ENCODE measurements around the gene TRDN. TPM values are rescaled to one million over a fixed set of nuclear protein-coding genes. Genes with fewer than 3 reads are reported as not detected.

TRDN gene
- total RNA-seq, 1 experiment from 2014 or later: 39.8 TPM

GRCh38 chr6:123169774-123170095 lies 467.0 kb downstream of the TRDN start:
- Mint-ChIP-seq H3K4me3 (no peak overlapping the region), H3K27me3 (ENCODE audit: low read depth) (no peaks in the 10 kb centered on the region; the same call in 1 of the 2 replicates), H3K36me3 (no peaks in the 10 kb centered on the region), H3K9me3 (peaks cover 6% of the 10 kb centered on the region; the same call in 1 of the 2 replicates), H3K4me1 (peaks cover 7% of the 10 kb centered on the region), H3K27ac (no peak overlapping the region)
- CTCF ChIA-PET: no interaction called here
- no peak for DNase-seq (ENCODE audit: low spot score)
- no peak for ATAC-seq
- TF ChIP-seq MYBL2 (CRISPR knock-in tag; IDR thresholded peaks at IDR 0.05) (no peak), E2F5 (CRISPR knock-in tag; IDR thresholded peaks at IDR 0.05) (no peak), JAZF1 (CRISPR knock-in tag; IDR thresholded peaks at IDR 0.05) (no peak), USF1 (CRISPR knock-in tag; IDR thresholded peaks at IDR 0.05) (no peak), ZNF263 (CRISPR knock-in tag; IDR thresholded peaks at IDR 0.05; ENCODE audit: low read depth) (no peak), NFE2L1 (CRISPR knock-in tag; IDR thresholded peaks at IDR 0.05) (no peak), NR3C1 (CRISPR knock-in tag; conservative IDR thresholded peaks at IDR 0.05; ENCODE audit: low read depth) (no peak), ZNF416 (CRISPR knock-in tag; IDR thresholded peaks at IDR 0.05) (no peak)
- POLR2A ChIA-PET: no interaction called here

- CTCF ChIA-PET: no interaction called here
- H3K4me1 Mint-ChIP-seq: peaks cover 7% of the 10 kb centered on the region
- no peak for TF ChIP-seq ARID4B (CRISPR knock-in tag; IDR thresholded peaks at IDR 0.05; ENCODE audit: borderline replicate concordance)
- no peak for TF ChIP-seq CREB1 (CRISPR knock-in tag; IDR thresholded peaks at IDR 0.05)
- no peak for TF ChIP-seq AR (CRISPR knock-in tag; IDR thresholded peaks at IDR 0.05)
- no peak for TF ChIP-seq JAZF1 (CRISPR knock-in tag; IDR thresholded peaks at IDR 0.05)
- no peak for TF ChIP-seq ZNF317 (CRISPR knock-in tag; IDR thresholded peaks at IDR 0.05; ENCODE audit: borderline replicate concordance, low read depth)
- no peak for TF ChIP-seq CBFB (CRISPR knock-in tag; IDR thresholded peaks at IDR 0.05; ENCODE audit: low read depth)
- TF ChIP-seq GRHL2 (CRISPR knock-in tag; IDR thresholded peaks at IDR 0.05; ENCODE audit: insufficient replicate concordance, severe bottlenecking): no peak
- no peak for TF ChIP-seq ZNF263 (CRISPR knock-in tag; IDR thresholded peaks at IDR 0.05; ENCODE audit: low read depth)
- TF ChIP-seq JUN (CRISPR knock-in tag; IDR thresholded peaks at IDR 0.05): no peak
- TF ChIP-seq TEAD1 (CRISPR knock-in tag; IDR thresholded peaks at IDR 0.05): no peak
- TF ChIP-seq FOXJ3 (CRISPR knock-in tag; IDR thresholded peaks at IDR 0.05; ENCODE audit: borderline replicate concordance): no peak
Measured at GRCh38 chr6:123168892-123169773, 467.6 kb downstream of the TRDN start.

More at GRCh38 chr6:123168892-123169773, 467.6 kb downstream of the TRDN start:
- Mint-ChIP-seq H3K27ac (no peak overlapping the region), H3K36me3 (no peaks in the 10 kb centered on the region), H3K27me3 (ENCODE audit: low read depth) (no peaks in the 10 kb centered on the region; the same call in 1 of the 2 replicates), H3K4me3 (no peak overlapping the region), H3K9me3 (peaks cover 6% of the 10 kb centered on the region; the same call in 1 of the 2 replicates)
- DNase-seq (ENCODE audit: low spot score) (no peak), ATAC-seq (no peak)
- POLR2A ChIA-PET: no interaction called here
